GM13977 (cell line): ENCODE measurements around the gene NOC2L.

Experiments
- DNase-seq: peaks from one replicate; pipeline ENCODE4 v3.0.0; 2012; ENCODE audit warnings: low spot score
- CTCF ChIP-seq: IDR thresholded peaks from 2 replicates; pipeline ENCODE4 v1.5.1; 2012; ENCODE audit warnings: mild to moderate bottlenecking, control low read depth; ENCODE audit not compliant: insufficient read depth; ENCODE audit errors: extremely low read depth, missing control alignments
- in situ Hi-C: fragments of 300-500 bp; cut with MboI; formaldehyde crosslinking; loops from one replicate; pipeline ENCODE4 v1.12.0; 2022; ENCODE audit warnings: low sequenced_read_pairs, low pct_unique_long_range_greater_than_20kb, mixed read lengths, inconsistent platforms; ENCODE audit not compliant: unreplicated experiment

Gene NOC2L

GRCh38 chr1:910881-911721, 48.0 kb downstream of the NOC2L start:
- TF ChIP-seq CTCF: no peak
- in situ Hi-C loops: no loop called here
- DNase-seq: no peak

- in situ Hi-C loops: no loop called here
- TF ChIP-seq CTCF: no peak
- DNase-seq: no peak
Measured at GRCh38 chr1:910311-910880, 48.7 kb downstream of the NOC2L start.

- no peak for DNase-seq
- in situ Hi-C loops: no loop called here
- TF ChIP-seq CTCF: no peak
Measured at GRCh38 chr1:909861-910310, 49.2 kb downstream of the NOC2L start.

- DNase-seq: no peak
- in situ Hi-C loops: no loop called here
- TF ChIP-seq CTCF: no peak
Measured at GRCh38 chr1:908661-909060, 50.4 kb downstream of the NOC2L start.

GRCh38 chr1:907611-908451, 51.2 kb downstream of the NOC2L start:
- in situ Hi-C loops: no loop called here
- no peak for TF ChIP-seq CTCF
- no peak for DNase-seq

GRCh38 chr1:906600-907420, 52.2 kb downstream of the NOC2L start:
- TF ChIP-seq CTCF: no peak
- in situ Hi-C loops: no loop called here
- DNase-seq: no peak
